HT1080 (cell line): ENCODE measurements around the gene NUDT14. TPM values are rescaled to one million over a fixed set of nuclear protein-coding genes. Genes with fewer than 3 reads are reported as not detected.

Experiments
- DNase-seq: peaks from one replicate; pipeline ENCODE4 v3.0.0-alpha.2; 2015; ENCODE audit warnings: low read depth
- total RNA-seq: library from RNA; depleted of rRNA; stranded (reverse); fragments of >200 nt; shearing (Covaris generic); gene quantifications from 2 replicates; pipeline ENCODE4 v1.2.3, GENCODE V29; 2014

Gene NUDT14
- total RNA-seq, 1 experiment from 2014 or later, result 14.2 TPM

GRCh38 chr14:105147671-105148603, 33.2 kb downstream of the NUDT14 start:
- DNase-seq, result no peak

DNA sequence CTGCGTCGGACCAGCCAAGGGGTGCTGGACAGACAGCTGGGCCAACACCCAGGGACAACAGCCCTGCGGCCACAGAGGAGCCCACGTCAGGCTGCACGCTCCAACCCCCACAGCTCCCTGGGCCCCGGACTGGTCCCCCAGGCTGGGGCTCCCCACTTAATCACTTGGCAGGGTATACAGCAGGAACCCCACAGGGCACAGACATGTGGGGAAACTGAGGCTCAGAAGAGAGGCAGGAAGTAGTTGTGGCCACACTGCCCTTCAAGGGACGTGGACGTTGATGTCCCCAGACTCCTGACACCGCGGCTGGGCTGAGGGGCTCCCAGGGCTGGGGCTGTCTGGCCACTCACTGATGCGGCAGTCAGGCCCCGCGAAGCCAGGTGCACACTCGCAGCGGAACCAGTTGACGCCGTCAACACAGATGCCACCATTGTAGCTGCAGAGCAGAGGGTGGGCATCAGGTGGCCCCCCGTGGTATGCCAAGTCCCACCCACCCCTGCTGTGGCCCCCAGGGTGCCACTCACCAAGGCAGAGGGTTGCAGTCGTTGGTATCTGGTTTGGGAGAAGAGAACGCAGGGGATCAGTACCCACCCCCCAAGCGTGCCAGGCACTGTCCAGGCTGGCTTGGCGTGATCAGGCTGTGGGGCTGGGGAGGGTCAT, 34.0 kb downstream of the NUDT14 start:
- DNase-seq, result no peak

GRCh38 chr14:105146181-105146975, 34.7 kb downstream of the NUDT14 start:
- DNase-seq, result no peak

DNA sequence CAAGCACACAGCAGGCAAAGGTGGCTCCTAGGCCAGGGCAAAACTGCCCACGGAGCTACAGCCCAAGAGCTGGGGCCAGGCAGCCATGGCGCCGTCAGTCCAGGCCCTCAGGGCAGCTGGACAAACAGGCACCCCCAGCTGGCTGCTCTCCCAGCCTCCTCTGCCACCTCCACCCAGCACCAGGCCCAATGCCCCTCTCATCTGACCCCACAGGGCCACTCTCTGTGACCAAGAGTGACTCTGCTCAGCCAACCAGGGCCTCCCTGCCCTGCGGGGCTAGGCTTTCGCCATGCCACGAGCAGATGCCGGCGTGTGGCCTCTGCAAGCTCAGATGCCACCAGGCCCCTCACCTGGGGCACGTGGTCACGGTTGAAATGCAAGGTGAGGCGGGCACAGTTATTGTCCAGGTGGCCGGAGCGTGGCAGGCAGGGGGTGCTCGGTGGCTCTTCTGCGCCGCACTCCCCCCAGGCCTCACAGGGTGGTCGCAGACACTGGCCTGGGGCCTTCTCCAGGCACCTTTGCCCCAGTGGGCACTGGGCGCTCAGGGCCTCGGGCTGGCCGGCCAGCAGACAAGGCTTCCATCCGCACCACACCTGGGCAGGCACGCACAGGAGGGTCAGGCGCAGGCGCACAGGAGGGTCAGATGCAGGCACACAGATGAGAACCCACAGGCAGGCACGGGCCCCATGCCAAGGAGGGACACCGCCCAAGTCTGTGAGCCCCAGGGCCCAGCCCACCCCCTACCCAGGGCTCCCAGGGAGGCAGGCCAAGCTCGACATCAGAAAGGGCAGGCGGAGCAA, 35.5 kb downstream of the NUDT14 start:
- DNase-seq, result no peak

DNA sequence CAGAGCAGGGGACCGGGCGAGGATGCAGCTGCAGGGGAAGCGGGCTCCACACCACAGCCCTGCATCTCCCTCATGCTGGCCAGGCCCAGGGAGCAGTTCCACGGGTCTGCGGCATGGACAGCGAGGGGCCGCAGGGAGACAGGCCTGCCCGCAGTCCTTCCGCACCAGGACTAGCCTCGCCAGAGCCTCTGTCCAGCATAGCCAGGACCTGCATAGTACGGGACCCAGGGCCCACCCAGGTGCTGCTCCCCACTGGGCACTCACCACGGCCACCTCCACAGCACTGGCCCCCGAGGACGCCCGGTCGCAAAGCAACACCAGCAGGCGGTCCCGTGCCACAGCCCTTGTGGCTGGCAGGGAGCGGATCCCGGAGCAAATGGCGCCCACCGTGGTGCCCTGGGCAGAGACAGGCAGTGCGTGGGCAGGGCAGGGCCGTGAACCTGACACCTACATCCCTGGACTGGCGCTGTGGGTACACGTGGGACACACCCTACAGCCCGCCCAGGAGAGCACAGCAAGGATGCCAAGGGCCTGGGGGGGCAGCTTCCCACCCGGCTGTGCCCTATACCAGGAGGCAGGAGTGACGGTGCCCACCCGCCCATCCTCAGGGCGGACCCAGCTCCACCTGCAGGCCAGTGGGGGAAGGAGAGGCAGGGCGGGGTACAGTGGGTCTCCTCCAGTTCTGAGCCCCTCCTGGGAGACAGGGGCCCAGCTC, 36.3 kb downstream of the NUDT14 start:
- no peak for DNase-seq

DNA sequence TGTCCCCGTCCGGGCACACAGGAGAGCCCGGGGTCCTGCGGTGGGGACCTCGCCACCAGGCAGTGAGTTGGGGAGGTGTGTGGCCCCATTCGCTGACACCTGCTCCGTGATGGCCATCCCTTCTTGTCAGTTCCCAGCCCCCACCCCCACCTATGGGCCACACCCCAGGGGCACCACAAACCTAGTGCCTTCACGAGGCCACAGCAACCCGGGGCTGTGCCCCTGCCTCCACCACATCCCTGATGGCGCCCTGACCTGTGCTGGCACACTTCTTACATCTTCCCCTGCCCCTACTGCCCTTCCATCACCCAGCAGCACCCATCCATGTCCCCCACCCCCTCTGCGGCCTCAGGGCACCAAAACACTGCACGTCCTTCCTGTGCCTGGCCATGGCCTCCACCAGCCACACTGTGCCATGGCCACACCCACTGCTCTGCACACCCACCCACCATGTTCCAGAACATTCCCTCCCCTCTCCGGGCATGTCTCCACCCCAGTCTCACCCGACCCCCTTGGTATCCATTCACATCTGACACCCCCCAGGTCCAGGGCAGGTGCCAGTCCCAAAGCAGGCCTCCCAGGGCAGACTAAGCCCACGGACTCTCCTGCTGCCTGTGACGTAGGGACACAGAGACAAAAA, 37.0 kb downstream of the NUDT14 start:
- no peak for DNase-seq

- no peak for DNase-seq
Observed at GRCh38 chr14:105143451-105144025, 37.6 kb downstream of the NUDT14 start.

- DNase-seq, result no peak
Observed at GRCh38 chr14:105142651-105143450, 38.3 kb downstream of the NUDT14 start.

- DNase-seq, result no peak
Observed at GRCh38 chr14:105141486-105142281, 39.4 kb downstream of the NUDT14 start.

DNA sequence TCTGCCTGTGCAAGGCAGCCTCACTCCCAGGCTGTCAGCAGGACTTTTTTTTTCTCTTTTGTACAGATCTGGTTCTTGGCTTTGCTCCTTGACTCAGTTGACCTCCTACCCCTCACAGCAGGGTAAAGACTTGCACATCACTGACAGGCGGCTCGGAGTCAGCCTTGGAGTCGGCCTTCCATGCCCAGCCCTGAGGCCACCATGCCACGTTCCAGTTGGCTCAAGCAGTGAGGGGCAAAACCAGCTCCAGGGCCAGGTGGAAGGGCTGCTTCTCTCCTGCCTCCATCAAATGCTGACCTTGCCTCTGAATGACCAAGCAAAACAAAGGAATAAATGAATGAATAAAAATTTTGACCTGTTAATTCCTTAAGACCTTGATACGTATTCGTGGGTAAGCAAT, 40.1 kb downstream of the NUDT14 start:
- no peak for DNase-seq

GRCh38 chr14:105140581-105140980, 40.5 kb downstream of the NUDT14 start:
- DNase-seq, result no peak

- no peak for DNase-seq
Observed at GRCh38 chr14:105139831-105140239, 41.3 kb downstream of the NUDT14 start.

DNA sequence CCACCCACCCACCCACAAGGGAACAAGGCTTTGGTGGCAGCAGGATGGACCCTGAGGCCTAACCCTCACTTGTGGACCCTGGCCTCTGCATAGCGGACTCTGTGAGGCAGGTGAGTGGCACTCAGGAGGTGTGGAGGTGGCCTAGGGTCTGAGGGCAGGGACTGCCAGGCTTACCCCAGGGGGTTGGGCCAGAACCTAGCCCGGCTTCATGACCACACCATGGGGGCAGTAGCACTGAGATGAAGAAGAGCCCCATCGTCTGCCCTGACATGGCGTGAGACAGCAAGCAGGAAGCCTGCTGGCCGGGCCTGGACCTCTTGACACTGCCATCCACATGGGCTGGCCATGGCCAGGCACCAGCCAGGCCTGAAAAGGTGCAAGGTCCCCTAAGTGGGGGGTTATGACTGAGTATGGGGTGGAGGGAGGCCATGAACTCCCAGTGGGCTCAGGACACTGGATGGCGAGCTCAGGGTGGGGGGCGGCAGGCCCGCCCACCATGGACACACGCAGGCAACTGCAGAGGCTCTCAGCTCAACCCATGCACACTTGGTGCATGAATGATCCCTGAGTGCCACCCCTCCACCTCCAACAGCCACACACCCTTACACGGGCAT, 41.8 kb downstream of the NUDT14 start:
- no peak for DNase-seq

- no peak for DNase-seq
Observed at GRCh38 chr14:105138551-105139111, 42.5 kb downstream of the NUDT14 start.

DNA sequence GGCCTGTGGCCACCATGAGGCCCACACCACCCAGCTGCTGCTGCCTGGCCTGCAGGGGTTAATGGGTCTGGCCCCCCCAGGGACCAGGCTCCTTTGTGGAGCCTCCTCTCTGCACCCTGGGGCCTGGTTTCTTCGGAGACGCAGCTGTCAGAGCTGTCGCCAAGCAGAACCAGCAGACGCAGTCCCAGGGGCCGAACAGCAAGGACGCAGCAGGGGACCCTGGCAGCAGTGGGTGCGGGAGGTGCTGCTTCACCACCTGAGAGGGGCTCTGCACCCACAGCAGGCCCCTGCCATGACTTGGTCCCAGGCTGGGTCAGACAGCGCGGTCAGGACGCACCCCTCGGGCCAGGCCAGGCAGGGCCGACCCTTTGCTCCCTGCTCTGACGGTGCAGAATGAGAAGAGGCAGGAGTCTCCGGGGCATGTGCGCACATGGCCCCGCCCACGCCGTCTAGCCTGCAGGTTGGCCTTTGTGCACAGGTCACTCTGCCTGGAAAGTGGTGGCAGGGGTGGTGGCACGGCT, 43.0 kb downstream of the NUDT14 start:
- DNase-seq, result no peak

DNA sequence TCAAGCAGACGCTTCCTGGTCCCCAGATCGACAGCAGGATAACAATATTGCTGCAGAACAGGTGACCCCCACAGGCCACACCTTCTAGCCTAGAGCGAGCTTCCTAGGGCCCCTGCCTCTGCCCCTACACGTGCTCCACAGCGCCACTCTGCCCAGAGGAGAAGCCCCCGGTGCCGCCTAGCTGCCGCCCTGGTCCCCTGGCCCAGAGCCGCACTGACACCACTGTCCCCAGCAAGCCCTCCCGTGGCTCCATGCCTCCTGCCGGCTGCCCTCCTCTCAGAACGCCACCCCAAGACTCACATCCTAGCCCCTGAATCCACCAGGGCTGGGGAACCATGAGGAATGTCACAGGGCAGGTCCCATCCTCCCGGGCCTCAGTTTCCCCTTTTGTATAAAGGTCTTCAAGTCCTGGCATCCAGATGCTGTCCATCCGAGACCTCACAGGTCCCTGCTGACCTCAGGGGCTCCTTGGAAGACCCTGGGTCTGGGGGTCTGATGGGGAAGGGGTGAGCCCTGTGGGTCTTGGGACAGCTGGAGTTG, 43.6 kb downstream of the NUDT14 start:
- no peak for DNase-seq
